Measurements from ENCODE around the gene ASPDH.
"Not testable (repeated sequence)": the region's sequence is repeated elsewhere in the genome, so short reads cannot be mapped to it uniquely, and the experiment has no call there.

Gene ASPDH

DNA sequence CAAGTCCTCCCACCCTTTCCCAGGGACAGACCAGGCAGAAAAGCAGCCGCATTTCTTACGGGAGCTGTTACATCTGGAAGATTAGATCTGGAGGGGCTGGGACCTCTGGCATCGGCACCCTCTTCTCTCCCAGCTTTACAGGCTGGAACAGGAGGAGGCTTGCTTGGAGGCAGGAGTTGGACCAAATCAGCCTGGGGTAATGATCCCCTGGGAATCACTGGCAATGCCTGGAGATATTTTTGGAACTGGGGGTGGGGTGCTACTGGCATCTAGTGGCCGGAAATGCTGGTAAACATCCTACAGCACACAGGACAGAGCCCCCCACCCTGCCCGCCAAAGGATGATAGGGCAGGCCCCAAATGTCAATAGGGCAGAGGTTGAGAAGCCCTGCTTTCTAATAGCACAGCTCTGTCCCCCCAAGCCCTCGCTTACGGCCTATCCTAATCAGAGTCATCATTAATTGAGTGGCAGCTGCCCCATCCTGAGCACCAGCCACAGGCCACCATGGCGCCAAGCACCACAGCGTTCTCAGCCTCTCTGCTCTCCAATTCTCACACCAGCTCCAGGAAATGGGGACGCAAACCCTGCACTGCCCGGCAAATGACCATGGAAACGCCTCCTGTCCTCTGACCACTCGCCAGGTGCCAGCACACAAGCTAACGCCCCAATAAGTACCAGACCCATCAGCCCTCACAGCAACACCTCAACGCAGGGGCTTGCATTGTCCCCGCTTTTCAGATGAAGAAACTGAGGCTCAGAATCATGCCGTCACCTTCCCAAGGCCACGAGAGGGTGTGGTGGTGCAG is 33.9 kb upstream of the ASPDH start:
- no peak for DNase-seq (ENCODE audit: low read depth)

DNA sequence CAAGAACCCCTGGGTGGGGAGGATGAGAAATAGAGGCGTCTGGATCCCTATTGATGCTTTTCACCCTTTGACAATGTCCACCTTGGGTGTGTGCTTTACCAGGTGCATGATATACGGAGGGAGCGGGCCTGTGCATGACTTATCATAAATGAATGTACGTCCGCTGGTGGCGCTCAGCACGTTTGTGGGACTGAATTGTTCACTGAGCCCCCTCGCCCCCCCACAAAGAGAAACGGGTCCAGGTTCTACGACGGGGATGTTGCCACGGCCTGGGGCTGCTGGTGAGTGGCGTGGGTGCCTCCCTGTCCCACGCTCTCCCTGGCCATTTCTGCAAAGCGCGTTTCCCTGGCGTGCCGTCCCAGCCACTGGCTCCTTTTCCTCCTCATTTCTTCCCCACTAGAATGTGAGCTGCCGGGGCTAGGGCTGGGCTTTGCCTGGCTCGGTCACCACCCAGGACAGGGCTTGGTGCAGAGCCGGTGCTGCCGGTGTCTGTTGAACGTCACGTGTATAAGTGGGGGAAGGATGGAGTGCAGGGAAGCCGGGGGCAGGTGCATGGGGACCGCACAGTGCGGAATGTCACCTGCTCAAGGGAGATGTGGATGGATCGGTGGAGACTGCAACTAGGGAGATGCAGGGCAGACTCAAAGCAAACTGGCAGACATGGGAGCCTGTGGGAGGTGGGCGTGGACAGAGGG is 33.0 kb upstream of the ASPDH start:
- no peak for DNase-seq (ENCODE audit: low read depth)

DNA sequence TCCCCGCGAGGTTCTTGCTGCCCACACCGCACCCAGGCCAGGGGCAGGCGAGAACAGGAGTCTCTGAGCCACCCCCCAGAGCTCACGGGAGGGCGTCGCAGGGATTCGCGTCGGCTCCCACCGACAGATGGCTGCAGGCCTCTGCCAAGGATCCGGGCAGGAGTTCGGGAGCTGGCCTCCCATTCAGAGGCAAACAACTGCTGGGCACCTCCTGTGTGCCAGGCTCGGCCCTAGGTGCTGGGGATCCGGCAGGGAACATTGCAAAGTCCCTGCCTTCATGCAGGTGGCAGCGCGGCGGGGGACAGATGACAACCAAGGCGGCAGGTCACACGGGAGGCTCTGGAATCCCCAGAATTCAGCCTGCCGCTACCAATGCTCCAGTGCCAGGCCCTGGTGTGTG is 29.2 kb upstream of the ASPDH start:
- no peak for DNase-seq (ENCODE audit: low read depth)

DNA sequence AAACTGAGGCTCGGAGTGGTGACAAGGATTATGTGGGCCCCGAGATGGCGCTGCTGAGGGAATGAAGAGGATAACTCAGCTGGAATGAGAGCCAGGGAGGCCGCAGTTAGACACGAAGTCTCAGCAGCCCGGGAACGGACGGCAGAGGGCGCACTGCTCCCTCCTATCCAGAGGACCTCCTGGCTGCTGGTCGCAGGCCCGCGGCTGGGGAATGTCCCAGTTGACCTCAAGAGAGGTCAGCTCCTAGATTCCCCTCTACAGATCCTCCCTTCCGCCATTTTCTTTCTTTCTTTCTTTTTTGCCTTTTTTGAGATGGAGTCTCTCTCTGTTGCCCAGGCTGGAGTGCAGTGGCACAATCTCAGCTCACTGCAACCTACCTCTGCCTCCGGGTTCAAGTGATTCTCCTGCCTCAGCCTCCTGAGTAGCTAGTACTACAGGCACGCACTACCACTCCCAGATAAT is 24.1 kb upstream of the ASPDH start:
- peak; percentile 66 for DNase-seq (ENCODE audit: low read depth)

DNA sequence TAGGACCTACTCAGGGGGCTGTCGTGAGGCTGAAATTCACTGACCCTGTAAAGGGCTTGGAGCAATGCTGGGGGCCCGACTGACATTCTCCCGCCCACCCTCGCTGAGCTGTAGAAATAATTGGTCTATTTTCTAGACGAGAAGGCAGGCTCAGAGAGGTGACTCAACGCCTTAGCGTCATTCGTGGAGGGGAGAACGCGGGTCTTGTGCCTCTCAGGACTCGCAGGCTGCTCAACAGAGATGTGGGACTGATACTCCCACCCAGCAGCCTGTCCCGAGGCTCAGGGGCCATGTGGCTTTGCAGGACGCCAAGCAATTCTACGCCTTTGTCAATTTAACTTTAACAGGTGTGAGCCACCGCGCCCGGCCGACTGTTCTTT is 23.6 kb upstream of the ASPDH start:
- no peak for DNase-seq (ENCODE audit: low read depth)

DNA sequence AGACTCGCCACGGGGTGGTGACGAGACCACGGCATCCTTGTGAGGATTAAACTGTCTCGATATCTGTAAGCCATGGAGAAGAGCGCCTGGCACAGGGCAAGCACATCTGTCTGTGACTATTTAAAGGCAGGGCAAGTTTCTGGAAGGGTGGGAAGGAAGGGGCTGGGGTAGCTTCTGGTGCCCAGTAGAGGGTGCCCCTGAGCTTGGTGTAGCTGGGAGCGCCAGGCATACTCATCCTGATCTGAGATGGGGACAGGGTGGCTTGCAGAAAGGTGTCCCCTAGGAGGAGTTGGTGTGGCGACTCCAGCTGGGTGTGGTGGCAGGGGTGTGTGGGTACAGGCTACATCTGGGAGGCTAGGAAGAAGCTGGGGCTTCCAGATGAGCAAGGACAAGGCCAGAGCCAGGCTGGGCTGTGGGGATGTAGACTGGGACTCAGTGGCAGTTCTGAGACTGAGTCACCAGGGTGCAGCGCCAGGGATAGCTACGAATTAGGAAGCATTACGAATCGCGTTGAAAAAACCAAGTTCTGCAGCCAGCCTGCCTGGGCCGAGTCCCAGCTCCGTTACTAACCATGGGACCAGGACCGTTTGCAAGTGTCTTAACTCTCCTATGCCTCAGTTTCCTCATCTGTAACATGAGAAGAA is 23.1 kb upstream of the ASPDH start:
- DNase-seq (ENCODE audit: low read depth): no peak

DNA sequence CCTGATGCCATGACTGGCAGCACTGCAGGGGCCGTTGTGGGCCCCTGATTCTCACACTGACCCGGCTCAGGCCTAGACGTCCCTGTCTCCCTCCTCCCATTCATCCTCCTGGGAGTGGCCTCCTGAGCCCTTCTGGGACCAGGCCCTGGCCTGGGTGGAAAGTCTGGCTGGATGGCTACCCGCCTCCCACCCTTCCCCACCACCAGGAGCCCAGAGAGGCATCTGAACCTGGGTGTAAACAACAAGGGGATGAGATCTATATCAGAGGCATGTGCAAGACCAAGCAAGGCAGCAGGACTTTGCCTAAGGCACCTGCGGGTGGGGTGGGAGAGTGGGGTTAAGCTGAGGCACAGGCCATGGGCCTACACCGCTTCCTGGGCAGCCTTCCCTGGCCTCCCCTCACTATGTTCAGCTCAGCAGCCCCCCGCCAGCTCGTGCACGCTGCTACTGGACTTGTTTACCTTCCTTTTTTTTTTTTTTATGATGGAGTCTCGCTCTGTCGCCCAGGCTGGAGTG is 22.0 kb upstream of the ASPDH start:
- no peak for DNase-seq (ENCODE audit: low read depth)

DNA sequence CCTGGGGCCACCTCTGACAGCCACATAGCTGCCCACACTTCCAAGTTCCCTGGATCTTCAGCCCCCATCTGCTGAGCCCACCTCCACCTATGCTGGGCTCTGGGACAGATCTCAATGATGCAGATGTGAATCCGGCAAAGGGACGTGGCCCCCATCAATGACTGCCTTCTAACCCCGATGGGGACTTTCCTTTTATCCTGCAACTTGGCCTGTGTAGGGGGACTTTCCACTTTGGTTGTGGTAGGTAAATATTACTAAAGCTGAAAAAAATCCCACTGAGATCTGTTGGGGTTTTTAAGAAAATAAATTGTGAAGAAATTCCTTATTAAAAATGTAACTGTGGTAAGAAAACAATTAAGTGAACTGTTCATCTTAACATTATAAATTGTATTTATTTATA is 20.8 kb upstream of the ASPDH start:
- DNase-seq (ENCODE audit: low read depth): no peak

DNA sequence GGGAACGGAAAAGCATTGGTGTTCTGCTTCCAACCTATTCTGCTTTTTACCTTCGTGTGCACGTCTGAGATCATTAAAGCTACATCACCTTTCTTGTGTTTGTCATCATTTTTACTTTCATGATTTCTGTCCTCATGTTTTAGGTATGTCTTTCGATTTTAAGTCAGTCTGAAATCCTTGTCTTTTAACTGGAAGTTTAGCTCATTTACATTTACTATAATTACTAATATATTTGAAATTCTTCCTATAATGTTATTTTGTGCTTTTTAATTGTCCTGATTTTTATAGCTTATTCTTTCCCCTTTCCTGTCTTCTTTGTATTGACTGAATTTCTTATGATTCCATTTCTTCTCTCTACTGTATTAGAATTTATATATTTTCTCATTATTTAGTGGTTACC is 19.2 kb upstream of the ASPDH start:
- no peak for DNase-seq (ENCODE audit: low read depth)

DNA sequence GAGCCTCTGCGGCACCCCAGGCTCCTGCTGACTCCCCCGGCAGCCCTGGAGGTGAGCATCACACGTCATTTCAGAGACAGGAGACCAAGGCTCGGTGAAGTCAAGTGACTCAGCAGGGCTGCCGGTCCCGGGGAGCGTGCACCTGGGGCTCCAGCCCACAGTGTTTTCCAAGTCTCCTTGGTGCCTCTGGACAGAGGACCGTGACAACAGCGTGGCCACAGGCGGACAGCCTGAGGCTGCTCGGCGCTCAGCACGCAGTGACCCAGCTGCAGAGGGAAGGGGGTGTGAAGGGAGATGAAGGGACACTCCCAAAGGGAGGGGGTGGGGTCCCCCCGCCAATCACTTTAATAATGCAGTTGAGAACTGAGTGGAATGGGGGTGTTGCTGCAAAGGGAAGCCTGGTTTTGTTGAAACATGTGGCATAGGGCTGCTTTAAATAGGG is 17.5 kb upstream of the ASPDH start:
- no peak for DNase-seq (ENCODE audit: low read depth)

DNA sequence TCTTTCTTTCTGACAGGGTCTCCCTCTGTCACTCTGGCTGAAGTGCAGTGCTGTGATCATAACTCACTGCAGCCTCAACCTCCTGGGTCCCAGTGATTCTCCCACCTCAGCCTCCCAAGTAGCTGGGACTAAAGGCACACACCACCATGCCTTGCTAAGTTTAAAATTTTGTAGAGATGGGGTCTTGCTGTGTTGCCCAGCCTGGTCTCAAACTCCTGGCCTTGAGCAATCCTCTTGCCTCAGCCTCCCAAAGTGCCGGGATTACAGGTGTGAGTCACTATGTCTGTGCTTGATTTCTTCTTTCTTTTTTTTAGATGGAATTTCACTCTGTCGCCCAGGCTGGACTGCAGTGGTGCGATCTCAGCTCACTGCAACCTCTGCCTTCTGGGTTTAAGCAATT is 14.3 kb upstream of the ASPDH start:
- DNase-seq (ENCODE audit: low read depth): not testable (repeated sequence)

DNA sequence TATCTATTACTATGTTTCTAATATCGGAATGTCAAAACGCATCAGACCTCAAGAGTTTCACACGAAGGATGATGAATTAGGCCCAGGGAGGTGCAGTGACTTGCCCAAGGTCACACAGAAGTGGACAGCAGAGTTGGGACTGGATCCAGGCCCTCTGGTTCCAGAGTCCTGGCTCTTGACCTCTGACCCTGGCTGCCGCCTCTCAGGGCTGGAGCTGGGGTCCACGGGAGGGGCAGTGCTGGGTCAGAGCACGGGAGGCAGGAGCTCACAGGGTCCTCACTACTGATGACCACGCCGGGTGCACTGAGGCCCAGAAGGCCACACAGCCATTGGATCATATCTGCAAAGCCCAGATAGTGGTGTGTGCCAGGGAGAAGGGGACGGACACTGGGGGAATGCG is 9.2 kb upstream of the ASPDH start:
- no peak for DNase-seq (ENCODE audit: low read depth)

DNA sequence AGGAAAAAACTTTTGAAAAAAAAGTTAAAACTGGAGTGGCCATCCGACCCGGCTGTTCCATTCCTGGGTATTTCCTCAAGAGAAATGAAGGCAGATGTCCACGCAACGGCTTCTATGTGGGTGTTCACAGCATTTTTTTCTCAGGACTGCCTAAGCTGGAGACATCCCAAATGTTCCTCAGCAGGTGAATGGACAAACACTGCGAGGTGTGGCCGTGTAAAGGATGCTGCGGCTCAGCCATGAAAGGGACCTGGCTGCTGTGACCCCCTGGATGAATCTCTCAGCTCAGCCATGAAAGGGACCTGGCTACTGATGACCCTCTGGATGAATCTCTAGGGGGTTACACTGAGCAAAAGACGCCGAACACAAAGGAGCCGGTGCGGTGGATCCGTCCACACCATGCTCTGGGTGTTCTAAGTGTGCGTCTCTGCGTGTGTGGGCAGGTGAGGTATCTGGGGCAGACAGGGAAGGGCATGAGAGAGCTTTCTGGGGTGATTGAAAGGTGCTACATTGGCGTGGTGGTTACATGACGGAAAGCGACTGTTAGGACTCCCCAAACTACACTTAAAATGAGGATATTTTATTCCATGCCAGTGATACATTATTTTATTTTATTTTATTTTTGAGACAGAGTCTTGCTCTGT is 7.2 kb upstream of the ASPDH start:
- DNase-seq (ENCODE audit: low read depth): no peak

DNA sequence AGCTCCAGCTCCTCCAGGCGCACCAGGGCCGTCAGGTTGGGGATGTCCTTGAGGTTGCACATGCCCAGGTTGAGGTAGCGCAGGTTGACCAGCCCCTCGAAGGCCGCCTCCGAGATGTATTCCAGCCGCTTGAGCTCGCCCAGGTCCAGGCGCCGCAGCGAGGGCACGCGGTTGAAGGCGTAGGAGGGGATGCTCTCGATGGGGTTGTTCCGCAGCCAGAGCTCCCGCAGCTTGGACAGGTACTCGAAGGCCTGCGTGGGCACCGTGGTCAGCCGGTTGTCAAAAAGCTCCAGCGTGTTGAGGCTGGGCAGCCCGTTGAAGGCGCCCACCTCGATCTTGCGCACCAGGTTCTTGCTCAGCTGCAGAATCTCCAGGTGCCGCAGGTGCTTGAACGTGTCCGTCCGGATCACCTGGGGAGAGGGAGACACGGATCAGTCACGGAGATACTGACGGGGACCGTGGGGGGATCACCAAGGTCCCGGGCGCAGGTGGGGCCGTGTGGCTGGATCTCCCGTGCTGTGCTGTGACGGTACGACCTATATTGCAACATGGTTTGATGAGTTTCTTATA is 5.4 kb upstream of the ASPDH start:
- DNase-seq (ENCODE audit: low read depth): no peak

DNA sequence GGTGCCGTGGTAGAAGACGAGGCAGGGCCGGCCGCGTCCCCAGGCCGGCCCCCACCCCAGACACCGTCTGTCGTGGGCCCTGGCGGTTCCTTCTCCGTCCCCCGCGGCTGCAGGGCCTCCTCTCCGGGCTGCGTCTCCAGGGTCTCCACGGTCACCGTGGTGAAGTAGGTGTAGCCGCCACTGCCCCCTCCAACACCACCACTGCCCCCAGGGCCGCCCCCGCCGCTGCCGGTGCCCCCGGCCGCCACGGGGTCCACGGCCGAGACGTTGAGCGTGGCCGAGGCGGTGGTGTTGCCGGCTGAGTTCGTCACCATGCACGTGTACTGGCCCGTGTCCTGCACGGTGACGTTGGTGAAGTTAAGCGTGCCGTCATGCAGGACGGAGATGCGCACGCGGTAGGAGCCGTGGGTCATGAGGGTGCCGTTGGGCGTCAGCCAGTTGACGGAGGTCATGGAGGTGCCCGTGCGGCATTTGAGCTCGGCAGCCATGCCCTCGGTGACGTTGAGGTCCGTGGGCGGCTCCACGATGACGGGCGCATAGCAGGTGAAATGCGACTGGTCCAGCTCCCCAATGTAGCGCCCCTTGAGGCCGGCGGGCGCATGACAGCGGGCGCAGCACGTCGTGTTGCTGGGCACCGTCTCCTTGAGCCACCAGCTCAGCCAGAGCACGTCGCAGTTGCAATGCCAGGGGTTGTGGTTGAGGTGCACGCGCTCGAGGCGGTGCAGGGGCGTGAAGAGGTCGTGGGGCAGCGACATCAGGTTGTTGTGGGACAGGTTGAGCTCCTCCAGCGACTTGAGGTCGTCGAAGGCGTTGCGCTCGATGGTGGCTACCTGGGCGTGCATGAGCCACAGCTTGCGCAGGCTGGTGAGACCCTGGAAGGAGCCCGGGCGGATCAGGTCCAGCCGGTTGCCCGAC is 4.6 kb upstream of the ASPDH start:
- DNase-seq (ENCODE audit: low read depth): no peak

DNA sequence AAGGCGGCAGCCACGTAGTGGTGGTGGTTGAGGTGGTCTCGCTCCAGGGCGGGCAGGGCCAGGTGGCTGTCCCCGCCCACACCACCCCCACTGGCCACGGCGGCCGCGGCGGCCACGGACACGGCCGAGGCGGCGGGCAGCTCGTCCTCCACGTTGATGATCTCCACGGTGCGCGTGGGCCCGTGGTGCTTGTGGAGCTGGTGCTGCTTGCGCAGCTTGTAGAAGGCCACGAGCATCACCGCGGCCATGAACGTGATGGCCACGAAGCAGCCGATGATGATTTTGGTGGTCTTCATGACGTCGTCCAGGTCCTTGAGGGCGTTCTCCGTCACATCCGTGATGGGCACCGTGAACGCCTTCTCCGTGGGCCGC is 4.0 kb upstream of the ASPDH start:
- no peak for DNase-seq (ENCODE audit: low read depth)

DNA sequence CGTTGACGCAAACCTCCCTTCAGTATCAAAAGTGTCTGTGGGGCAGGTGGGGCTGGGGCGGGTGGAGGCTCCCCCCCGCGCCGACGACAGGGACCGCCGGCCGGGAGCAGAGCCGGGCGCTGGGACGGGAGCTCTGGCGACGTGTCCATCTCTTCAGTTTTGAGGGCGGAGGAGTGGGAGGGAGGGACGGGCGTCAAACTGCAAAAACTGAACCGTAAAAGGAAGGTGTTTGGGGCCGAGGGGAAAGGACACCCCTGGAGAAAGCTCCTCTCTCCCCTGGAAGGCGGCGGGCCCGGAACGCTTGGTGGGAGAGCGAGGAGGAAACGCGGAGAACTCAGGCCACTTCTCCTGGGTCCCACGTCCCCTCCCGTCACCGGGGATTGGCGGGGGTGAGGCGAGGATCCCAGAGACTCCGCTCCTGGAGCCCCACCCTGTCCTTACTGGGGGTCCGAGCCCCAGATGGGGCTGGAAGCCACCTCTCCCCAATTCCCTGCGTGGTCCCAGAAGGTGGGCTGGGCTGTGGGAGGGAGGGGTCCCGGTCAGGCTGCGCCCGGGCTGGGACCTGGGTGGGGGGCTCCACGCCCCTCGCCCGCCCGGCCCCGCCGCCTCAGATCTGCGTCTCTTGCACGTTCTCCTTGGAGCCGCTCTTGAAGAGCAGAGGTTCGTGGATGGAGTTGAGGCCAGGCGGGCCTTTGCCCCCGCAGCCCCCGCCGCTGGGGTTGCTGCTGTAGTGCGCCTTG is 3.4 kb upstream of the ASPDH start:
- DNase-seq (ENCODE audit: low read depth): no peak

DNA sequence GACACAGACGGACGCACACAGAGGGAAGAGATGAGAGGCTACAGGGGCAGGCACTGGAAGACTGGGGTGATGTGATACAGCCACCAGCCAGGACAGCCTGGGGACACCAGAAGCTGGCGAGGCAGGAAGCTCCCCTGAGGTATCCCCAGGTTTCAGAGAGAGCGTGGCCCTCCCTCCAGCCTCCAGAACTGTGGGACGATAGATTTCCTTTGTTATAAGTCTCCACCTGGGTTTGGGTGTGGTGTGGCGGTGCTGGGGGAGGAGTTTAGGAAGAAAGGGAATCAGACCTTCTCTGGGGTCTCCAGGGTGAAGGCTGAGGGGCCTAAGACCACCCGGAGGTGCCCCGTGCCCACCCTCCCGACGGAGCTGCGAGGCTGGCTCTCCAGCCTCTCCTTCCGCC is 2.7 kb upstream of the ASPDH start:
- no peak for DNase-seq (ENCODE audit: low read depth)

DNA sequence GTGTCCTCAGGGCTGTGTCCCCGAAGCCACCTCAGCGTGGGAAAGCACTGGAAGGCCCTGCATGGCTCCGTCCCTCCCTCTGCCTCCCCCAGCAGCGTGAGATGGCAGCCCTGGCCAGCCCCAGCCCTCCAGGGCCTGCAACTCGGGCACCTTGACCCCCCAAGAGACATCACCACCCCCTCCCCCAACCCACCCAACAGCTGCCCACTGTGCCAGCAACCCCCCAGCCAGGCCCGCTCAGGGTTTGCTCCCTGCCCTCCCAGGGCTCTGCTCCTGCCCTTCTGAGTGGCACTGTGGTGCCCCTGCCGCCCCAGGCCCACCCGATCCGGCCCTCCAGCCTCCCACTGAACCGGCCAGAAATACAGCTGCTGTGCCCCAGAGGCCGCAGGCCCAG is 1.5 kb upstream of the ASPDH start:
- no peak for DNase-seq (ENCODE audit: low read depth)
